ENCODE results near the gene RBMS1. TPM values are rescaled to one million over a fixed set of nuclear protein-coding genes. Genes with fewer than 3 reads are reported as not detected.

RBMS1 gene
- total and polyA plus RNA-seq, 2 experiments from 2014 or later: 55.5 to 94.8 TPM

GRCh38 chr2:160251569-160251968, 242.0 kb downstream of the RBMS1 start (continued):
- TF ChIP-seq ETS1 (IDR thresholded peaks at IDR 0.05): no peak
- TF ChIP-seq REST (IDR thresholded peaks at IDR 0.05; ENCODE audit: unreplicated experiment): no peak

- no peaks in the 10 kb centered on the region for H3K9me3 Mint-ChIP-seq
- H3K27ac Mint-ChIP-seq: no peak overlapping the region; the same call in 1 of the 2 replicates
- no peaks in the 10 kb centered on the region for H3K9me2 ChIP-seq (ENCODE audit: insufficient read depth)
- TF ChIP-seq NANOG (IDR thresholded peaks at IDR 0.05; ENCODE audit: borderline replicate concordance): no peak
- no peak for TF ChIP-seq EZH2phosphoT487 (IDR thresholded peaks at IDR 0.05; ENCODE audit: unreplicated experiment)
- no peak for TF ChIP-seq STAT1 (IDR thresholded peaks at IDR 0.05; ENCODE audit: unreplicated experiment)
- TF ChIP-seq ZNF114 (CRISPR knock-in tag; IDR thresholded peaks at IDR 0.05): no peak
- TF ChIP-seq ZNF462 (CRISPR knock-in tag; IDR thresholded peaks at IDR 0.05): no peak
- no peak for TF ChIP-seq CREB1 (CRISPR knock-in tag; IDR thresholded peaks at IDR 0.05; ENCODE audit: low read depth)
- no peak for TF ChIP-seq REST (IDR thresholded peaks at IDR 0.05; ENCODE audit: unreplicated experiment)
- TF ChIP-seq EZH2 (IDR thresholded peaks at IDR 0.05; ENCODE audit: low read depth, unreplicated experiment): no peak
These were observed 243.7 kb downstream of the RBMS1 start for GRCh38 chr2:160249876-160250275.

More at GRCh38 chr2:160249876-160250275, 243.7 kb downstream of the RBMS1 start:
- Histone ChIP-seq H3K27me3 (ENCODE audit: insufficient read depth) (no peaks in the 10 kb centered on the region), H4K20me1 (replicated peaks; ENCODE audit: insufficient read depth) (no peaks in the 10 kb centered on the region), H3K27ac (ENCODE audit: low read depth) (no peak overlapping the region), H3K79me2 (replicated peaks; ENCODE audit: insufficient read depth) (no peaks in the 10 kb centered on the region), H2AFZ (no peak overlapping the region), H3K4me3 (no peak overlapping the region), H3K36me3 (ENCODE audit: insufficient read depth) (no peaks in the 10 kb centered on the region), H3F3A (replicated peaks; ENCODE audit: low read depth) (no peaks in the 10 kb centered on the region), H3K4me2 (no peak overlapping the region), H3K4me1 (ENCODE audit: insufficient read depth) (no peaks in the 10 kb centered on the region)
- Mint-ChIP-seq H3K27me3 (ENCODE audit: insufficient read depth, low read depth, poor library complexity) (no peaks in the 10 kb centered on the region), H3K4me3 (no peak overlapping the region), H3K36me3 (ENCODE audit: low read depth) (no peaks in the 10 kb centered on the region), H3K4me1 (no peaks in the 10 kb centered on the region; the same call in 2 of the 3 replicates)
- DNase-seq (ENCODE audit: low spot score) (no peak), ATAC-seq (no peak)

Data from GM23338 (cell line).